Measurements from ENCODE around the gene ARHGAP29.

DNA sequence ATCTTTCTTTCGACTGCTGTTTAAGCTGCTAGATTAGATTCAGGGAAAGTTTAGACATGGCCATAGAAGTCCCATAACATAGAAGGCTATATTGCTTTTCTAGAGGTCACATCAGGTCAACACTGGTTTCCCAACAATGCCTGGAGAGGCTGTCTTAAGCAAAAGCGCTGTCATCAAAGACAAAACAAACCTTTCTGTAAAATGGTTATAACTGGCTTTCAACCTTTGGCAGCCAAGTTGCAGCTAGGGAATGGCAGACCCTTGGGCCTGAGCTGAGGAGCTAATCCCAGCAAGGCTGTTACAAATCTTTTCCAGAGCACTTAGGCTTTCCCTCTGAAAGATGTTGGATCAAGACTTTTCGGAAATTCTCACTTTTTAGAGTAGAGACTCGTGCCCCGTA, 105.3 kb downstream of the ARHGAP29 start:
- no peak for TF ChIP-seq CTCF (IDR thresholded peaks at IDR 0.05)
- no peak for TF ChIP-seq POLR2A (IDR thresholded peaks at IDR 0.05)
- no peak for TF ChIP-seq POLR2AphosphoS5 (IDR thresholded peaks at IDR 0.05)
